ENCODE measurements around the gene AP3S2. TPM values are rescaled to one million over a fixed set of nuclear protein-coding genes. Genes with fewer than 3 reads are reported as not detected.

Gene AP3S2
- polyA plus RNA-seq, 1 donor (not counting 4 experiments of a cell fraction or from before 2014, with no cell fraction given), result 34.6 TPM

DNA sequence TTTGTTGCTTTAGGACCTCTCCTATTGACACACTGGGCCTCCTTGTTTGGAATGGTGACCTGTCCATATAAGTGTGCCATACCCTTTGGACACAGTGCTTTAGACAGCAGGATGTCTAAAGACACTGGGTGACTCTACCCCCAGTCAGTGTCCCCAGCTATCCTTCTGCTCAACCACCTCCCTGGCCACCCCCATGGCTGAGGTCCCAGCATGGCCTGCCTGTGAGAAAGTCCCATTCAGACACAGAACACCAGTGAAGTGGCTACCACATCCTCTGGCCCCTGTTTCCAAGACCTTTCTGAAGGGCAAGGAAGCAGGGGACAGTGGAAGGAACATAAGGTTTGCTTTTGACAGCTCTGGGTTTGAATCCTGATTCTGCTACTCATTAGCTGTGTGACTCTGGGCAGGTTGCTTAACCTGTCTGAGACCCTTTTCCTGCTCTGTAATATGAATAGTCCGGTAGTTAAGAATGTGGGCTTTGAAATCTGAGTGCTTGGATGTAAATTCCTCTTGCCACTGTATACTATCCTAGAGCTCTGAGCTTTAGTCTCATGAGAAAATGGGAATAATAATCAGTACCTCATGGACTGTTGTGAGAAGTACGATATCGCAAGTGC is 6.3 kb upstream of the AP3S2 start:
- FAIRE-seq, result no peak
- H3K36me3 ChIP-seq (ENCODE audit: control insufficient read depth in 2 of 2, extremely low read depth in 1 of 2, insufficient read depth in 2 of 2, low read length in 2 of 2), result peaks cover 3 to 6% of the 10 kb centered on the region in 2 experiments
- TF ChIP-seq EZH2 (IDR thresholded peaks at IDR 0.05; ENCODE audit: low read length), result no peak
- TF ChIP-seq, protein P1, sequence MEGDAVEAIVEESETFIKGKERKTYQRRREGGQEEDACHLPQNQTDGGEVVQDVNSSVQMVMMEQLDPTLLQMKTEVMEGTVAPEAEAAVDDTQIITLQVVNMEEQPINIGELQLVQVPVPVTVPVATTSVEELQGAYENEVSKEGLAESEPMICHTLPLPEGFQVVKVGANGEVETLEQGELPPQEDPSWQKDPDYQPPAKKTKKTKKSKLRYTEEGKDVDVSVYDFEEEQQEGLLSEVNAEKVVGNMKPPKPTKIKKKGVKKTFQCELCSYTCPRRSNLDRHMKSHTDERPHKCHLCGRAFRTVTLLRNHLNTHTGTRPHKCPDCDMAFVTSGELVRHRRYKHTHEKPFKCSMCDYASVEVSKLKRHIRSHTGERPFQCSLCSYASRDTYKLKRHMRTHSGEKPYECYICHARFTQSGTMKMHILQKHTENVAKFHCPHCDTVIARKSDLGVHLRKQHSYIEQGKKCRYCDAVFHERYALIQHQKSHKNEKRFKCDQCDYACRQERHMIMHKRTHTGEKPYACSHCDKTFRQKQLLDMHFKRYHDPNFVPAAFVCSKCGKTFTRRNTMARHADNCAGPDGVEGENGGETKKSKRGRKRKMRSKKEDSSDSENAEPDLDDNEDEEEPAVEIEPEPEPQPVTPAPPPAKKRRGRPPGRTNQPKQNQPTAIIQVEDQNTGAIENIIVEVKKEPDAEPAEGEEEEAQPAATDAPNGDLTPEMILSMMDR (optimal IDR thresholded peaks at IDR 0.05 in 1 of 3, IDR thresholded peaks at IDR 0.05 in 1 of 3, conservative IDR thresholded peaks at IDR 0.05 in 1 of 3; ENCODE audit: extremely low read depth in 1 of 3, insufficient read depth in 2 of 3, low read length in 3 of 3), result no peak

DNA sequence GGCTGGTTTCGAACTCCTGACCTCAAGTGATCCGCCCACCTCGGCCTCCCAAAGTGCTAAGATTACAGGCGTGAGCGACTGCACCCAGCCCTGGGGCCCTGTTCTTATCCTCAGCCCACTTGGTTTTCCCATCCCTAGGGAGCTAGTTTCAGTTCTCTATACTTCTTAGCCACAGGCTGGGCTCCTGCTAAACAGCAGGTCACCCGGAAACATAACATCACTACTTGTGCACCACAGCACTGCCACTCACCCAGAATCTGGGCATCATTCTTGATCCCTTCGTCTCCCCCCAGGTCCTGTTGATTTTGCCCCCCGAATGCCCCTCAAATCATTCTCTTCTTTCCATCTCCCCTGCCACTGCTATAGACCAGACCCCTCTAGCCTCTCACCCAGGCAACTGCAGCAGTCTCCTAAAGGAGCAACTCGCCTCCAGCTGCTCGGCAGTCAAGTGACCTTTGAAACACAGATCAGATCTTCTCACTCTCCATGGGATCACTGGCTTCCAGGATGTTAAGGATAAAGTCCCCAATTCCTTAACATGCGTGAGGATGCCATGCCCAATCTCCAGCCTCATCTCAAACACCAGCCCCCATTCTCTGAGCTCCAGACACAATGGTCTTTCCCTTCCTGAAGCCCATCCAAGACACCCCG is 5.6 kb upstream of the AP3S2 start:
- FAIRE-seq, result no peak
- Histone ChIP-seq H3K36me3 (ENCODE audit: control insufficient read depth in 2 of 2, extremely low read depth in 1 of 2, insufficient read depth in 2 of 2, low read length in 2 of 2) (peaks cover 3 to 6% of the 10 kb centered on the region in 2 experiments), H3K4me3 (ENCODE audit: control insufficient read depth in 2 of 3, extremely low read depth in 1 of 3, insufficient read depth in 2 of 3, low read depth in 1 of 3, low read length in 3 of 3) (no peak overlapping the region), H3K27ac (ENCODE audit: control insufficient read depth, insufficient read depth, low read length) (no peak overlapping the region), H4K20me1 (ENCODE audit: control insufficient read depth, extremely low read depth, insufficient read depth, low read length) (no peaks in the 10 kb centered on the region), H3K27me3 (ENCODE audit: control insufficient read depth, extremely low read depth, insufficient read depth, low read length) (no peaks in the 10 kb centered on the region), H3K4me1 (ENCODE audit: control insufficient read depth, extremely low read depth, insufficient read depth, low read length) (no peaks in the 10 kb centered on the region), H2AFZ (ENCODE audit: control insufficient read depth, low read length) (no peak overlapping the region), H3K9me3 (ENCODE audit: control insufficient read depth, low read depth, low read length) (no peaks in the 10 kb centered on the region), H3K4me2 (ENCODE audit: control insufficient read depth, extremely low read depth, insufficient read depth, low read depth, low read length) (no peak overlapping the region), H3K79me2 (ENCODE audit: control insufficient read depth, insufficient read depth, low read length) (no peaks in the 10 kb centered on the region), H3K9ac (ENCODE audit: control insufficient read depth, extremely low read depth, insufficient read depth, low read length) (no peak overlapping the region), H3K9me1 (ENCODE audit: control insufficient read depth, extremely low read depth, insufficient read depth, low read length) (no peaks in the 10 kb centered on the region)
- no peak for TF ChIP-seq EZH2 (IDR thresholded peaks at IDR 0.05; ENCODE audit: low read length)
- TF ChIP-seq, protein P1 (optimal IDR thresholded peaks at IDR 0.05 in 1 of 3, IDR thresholded peaks at IDR 0.05 in 1 of 3, conservative IDR thresholded peaks at IDR 0.05 in 1 of 3; ENCODE audit: extremely low read depth in 1 of 3, insufficient read depth in 2 of 3, low read length in 3 of 3), result no peak
- dilution Hi-C loops (cut with MboI; ENCODE audit: extremely low pct_ligation_motif_present, low sequenced_read_pairs), result no loop called here
- no peak for DNase-seq (ENCODE audit: low read depth, low spot score)

More for the DNA sequence above, 6.3 kb upstream of the AP3S2 start:
- Histone ChIP-seq H3K79me2 (ENCODE audit: control insufficient read depth, insufficient read depth, low read length) (no peaks in the 10 kb centered on the region), H3K4me3 (ENCODE audit: control insufficient read depth in 2 of 3, extremely low read depth in 1 of 3, insufficient read depth in 2 of 3, low read depth in 1 of 3, low read length in 3 of 3) (no peak overlapping the region), H3K9ac (ENCODE audit: control insufficient read depth, extremely low read depth, insufficient read depth, low read length) (no peak overlapping the region), H3K4me1 (ENCODE audit: control insufficient read depth, extremely low read depth, insufficient read depth, low read length) (no peaks in the 10 kb centered on the region), H3K27ac (ENCODE audit: control insufficient read depth, insufficient read depth, low read length) (no peak overlapping the region), H2AFZ (ENCODE audit: control insufficient read depth, low read length) (no peak overlapping the region), H4K20me1 (ENCODE audit: control insufficient read depth, extremely low read depth, insufficient read depth, low read length) (no peaks in the 10 kb centered on the region), H3K9me1 (ENCODE audit: control insufficient read depth, extremely low read depth, insufficient read depth, low read length) (no peaks in the 10 kb centered on the region), H3K27me3 (ENCODE audit: control insufficient read depth, extremely low read depth, insufficient read depth, low read length) (no peaks in the 10 kb centered on the region), H3K4me2 (ENCODE audit: control insufficient read depth, extremely low read depth, insufficient read depth, low read depth, low read length) (no peak overlapping the region), H3K9me3 (ENCODE audit: control insufficient read depth, low read depth, low read length) (no peaks in the 10 kb centered on the region)
- dilution Hi-C loops (cut with MboI; ENCODE audit: extremely low pct_ligation_motif_present, low sequenced_read_pairs), result no loop called here
- no peak for DNase-seq (ENCODE audit: low read depth, low spot score)
